ENCODE measurements around the gene OLFM2. TPM values are rescaled to one million over a fixed set of nuclear protein-coding genes. Genes with fewer than 3 reads are reported as not detected.

The OLFM2 gene
- total RNA-seq, 2 donors from 2014 or later: 33.1 to 58.1 TPM

DNA sequence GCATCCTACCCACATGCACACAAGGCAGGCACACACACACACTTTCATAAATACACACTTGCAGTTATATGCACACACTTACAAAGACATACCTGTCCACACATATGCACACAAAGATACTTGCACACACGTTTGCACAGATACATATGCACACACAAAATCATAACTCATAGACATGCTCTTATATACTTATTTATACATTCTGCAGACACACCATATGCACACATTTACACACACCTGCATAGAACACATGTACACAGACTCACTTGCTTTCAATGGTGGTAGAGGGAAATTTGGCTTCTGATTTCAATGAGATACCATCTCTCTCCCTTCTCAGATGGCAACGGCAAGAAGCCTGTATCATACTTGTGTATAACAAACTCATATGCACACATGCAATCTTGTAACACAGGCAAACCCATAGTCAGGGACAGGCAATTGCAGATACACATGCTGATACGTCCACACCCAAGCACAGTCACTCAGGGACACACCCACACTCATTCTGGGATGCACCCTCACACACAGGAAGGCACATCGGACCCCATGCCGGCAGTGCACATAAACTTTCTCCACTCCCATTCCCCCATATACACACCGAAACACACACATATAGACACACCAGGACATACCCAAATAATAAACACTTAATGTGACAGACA, 24.7 kb downstream of the OLFM2 start:
- DNase-seq: no peak
- H3K4me1 Mint-ChIP-seq: peaks cover 2% of the 10 kb centered on the region
- Histone ChIP-seq H3K27ac (ENCODE audit: low read depth, low read length) (no peak overlapping the region), H3K9me3 (ENCODE audit: control insufficient read depth, low read length) (no peaks in the 10 kb centered on the region), H3K36me3 (ENCODE audit: control insufficient read depth, insufficient read depth, low read length) (no peaks in the 10 kb centered on the region), H3K9ac (ENCODE audit: extremely low read depth, low read length, poor library complexity, severe bottlenecking) (no peak overlapping the region), H3K4me3 (ENCODE audit: low read length) (no peak overlapping the region), H3K4me1 (ENCODE audit: control insufficient read depth, insufficient read depth, low read length) (no peaks in the 10 kb centered on the region), H3K27me3 (ENCODE audit: control insufficient read depth, insufficient read depth, low read length, poor library complexity, severe bottlenecking) (peaks cover 10% of the 10 kb centered on the region)
- TF ChIP-seq, protein P1, sequence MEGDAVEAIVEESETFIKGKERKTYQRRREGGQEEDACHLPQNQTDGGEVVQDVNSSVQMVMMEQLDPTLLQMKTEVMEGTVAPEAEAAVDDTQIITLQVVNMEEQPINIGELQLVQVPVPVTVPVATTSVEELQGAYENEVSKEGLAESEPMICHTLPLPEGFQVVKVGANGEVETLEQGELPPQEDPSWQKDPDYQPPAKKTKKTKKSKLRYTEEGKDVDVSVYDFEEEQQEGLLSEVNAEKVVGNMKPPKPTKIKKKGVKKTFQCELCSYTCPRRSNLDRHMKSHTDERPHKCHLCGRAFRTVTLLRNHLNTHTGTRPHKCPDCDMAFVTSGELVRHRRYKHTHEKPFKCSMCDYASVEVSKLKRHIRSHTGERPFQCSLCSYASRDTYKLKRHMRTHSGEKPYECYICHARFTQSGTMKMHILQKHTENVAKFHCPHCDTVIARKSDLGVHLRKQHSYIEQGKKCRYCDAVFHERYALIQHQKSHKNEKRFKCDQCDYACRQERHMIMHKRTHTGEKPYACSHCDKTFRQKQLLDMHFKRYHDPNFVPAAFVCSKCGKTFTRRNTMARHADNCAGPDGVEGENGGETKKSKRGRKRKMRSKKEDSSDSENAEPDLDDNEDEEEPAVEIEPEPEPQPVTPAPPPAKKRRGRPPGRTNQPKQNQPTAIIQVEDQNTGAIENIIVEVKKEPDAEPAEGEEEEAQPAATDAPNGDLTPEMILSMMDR (conservative IDR thresholded peaks at IDR 0.05): no peak
- H3K9me3 Mint-ChIP-seq: no peaks in the 10 kb centered on the region
- peaks cover 7% of the 10 kb centered on the region for H3K27me3 Mint-ChIP-seq (ENCODE audit: insufficient read depth)
- 89 to 96% methylated on average over 5 to 6 of the region's 6 CpGs for WGBS, 2 experiments (ENCODE audit: insufficient coverage in 1 of 2, insufficient read length in 1 of 2)
- no peak overlapping the region for H3K27ac Mint-ChIP-seq
- no peaks in the 10 kb centered on the region for H3K36me3 Mint-ChIP-seq (ENCODE audit: low read depth)
- H3K4me3 Mint-ChIP-seq: no peak overlapping the region

DNA sequence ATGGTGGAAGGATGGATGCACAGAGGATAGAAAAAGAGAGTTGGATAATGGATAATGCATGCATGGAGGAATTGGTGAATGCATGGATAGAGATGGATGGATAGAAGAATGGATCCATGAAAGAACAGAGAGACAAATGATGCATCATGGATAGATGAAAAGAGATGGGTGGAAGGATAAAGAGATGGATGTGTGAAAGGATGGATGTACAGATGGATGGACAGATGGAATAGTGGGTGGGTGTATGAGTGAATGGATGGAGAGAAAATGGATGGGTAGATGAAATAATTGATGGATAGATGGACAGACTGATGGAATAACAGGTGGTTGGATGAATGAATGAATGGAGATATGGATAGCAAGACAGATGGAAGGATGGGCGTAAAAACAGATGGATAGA, 25.7 kb downstream of the OLFM2 start:
- Histone ChIP-seq H3K36me3 (ENCODE audit: control insufficient read depth, insufficient read depth, low read length) (no peaks in the 10 kb centered on the region), H3K4me3 (ENCODE audit: low read length) (no peak overlapping the region), H3K27ac (ENCODE audit: low read depth, low read length) (no peak overlapping the region), H3K4me1 (ENCODE audit: control insufficient read depth, insufficient read depth, low read length) (no peaks in the 10 kb centered on the region), H3K9me3 (ENCODE audit: control insufficient read depth, low read length) (no peaks in the 10 kb centered on the region), H3K27me3 (ENCODE audit: control insufficient read depth, insufficient read depth, low read length, poor library complexity, severe bottlenecking) (peaks cover 10% of the 10 kb centered on the region), H3K9ac (ENCODE audit: extremely low read depth, low read length, poor library complexity, severe bottlenecking) (no peak overlapping the region)
- TF ChIP-seq, protein P1 (conservative IDR thresholded peaks at IDR 0.05): no peak
- no peaks in the 10 kb centered on the region for H3K36me3 Mint-ChIP-seq (ENCODE audit: low read depth)
- H3K4me3 Mint-ChIP-seq: no peak overlapping the region
- no peak for DNase-seq
- H3K9me3 Mint-ChIP-seq: no peaks in the 10 kb centered on the region
- H3K4me1 Mint-ChIP-seq: no peaks in the 10 kb centered on the region
- 93 to 100% methylated on average over 1 of the region's 1 CpG for WGBS, 2 experiments (ENCODE audit: insufficient coverage in 1 of 2, insufficient read length in 1 of 2)
- H3K27me3 Mint-ChIP-seq (ENCODE audit: insufficient read depth): peaks cover 7% of the 10 kb centered on the region
- no peak overlapping the region for H3K27ac Mint-ChIP-seq

DNA sequence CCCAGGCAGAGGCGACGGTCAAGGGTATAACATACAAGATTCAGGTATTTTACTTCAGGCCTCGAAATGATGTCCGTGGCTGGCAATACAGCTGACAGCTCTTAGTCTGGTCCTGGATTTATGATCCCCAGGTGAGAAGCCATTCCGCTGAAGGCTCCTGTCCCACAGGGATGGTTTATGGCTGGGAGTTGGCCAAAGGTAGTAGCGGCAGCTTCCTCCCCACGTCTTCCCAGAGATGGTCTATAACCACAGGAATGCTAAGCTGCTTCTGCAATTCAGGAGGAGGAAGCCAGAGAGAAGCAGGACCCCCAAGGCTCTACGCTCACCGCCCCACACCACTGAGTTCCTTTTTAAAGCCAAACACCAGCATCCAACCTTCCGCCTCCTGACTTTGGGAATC, 27.1 kb downstream of the OLFM2 start:
- Histone ChIP-seq H3K27me3 (ENCODE audit: control insufficient read depth, insufficient read depth, low read length, poor library complexity, severe bottlenecking) (peaks cover 10% of the 10 kb centered on the region), H3K9ac (ENCODE audit: extremely low read depth, low read length, poor library complexity, severe bottlenecking) (no peak overlapping the region), H3K4me1 (ENCODE audit: control insufficient read depth, insufficient read depth, low read length) (no peaks in the 10 kb centered on the region), H3K36me3 (ENCODE audit: control insufficient read depth, insufficient read depth, low read length) (no peaks in the 10 kb centered on the region), H3K27ac (ENCODE audit: low read depth, low read length) (no peak overlapping the region), H3K9me3 (ENCODE audit: control insufficient read depth, low read length) (no peaks in the 10 kb centered on the region), H3K4me3 (ENCODE audit: low read length) (no peak overlapping the region)
- H3K36me3 Mint-ChIP-seq (ENCODE audit: low read depth): no peaks in the 10 kb centered on the region
- no peaks in the 10 kb centered on the region for H3K9me3 Mint-ChIP-seq
- H3K27me3 Mint-ChIP-seq (ENCODE audit: insufficient read depth): peaks cover 7% of the 10 kb centered on the region
- no peak overlapping the region for H3K4me3 Mint-ChIP-seq
- H3K4me1 Mint-ChIP-seq: no peaks in the 10 kb centered on the region
- no peak for DNase-seq
- 89 to 93% methylated on average over 5 to 10 of the region's 10 CpGs for WGBS, 2 experiments (ENCODE audit: insufficient coverage in 1 of 2, insufficient read length in 1 of 2)
- TF ChIP-seq, protein P1 (conservative IDR thresholded peaks at IDR 0.05): no peak
- H3K27ac Mint-ChIP-seq: no peak overlapping the region

Data from endodermal cell (in vitro differentiated cells).